ENCODE results near the gene SEC24B.

Gene SEC24B

GRCh38 chr4:109562457-109563239 is 129.0 kb downstream of the SEC24B start:
- DNase-seq (ENCODE audit: low read depth) = no peak
- TF ChIP-seq CTCF (IDR thresholded peaks at IDR 0.05; ENCODE audit: control insufficient read depth, insufficient read depth, low read depth, low read length, missing control alignments) = no peak
- H3K4me3 ChIP-seq (ENCODE audit: control insufficient read depth, low read depth, low read length) = no peak overlapping the region

GRCh38 chr4:109571494-109571893 is 137.9 kb downstream of the SEC24B start:
- no peak for TF ChIP-seq CTCF (IDR thresholded peaks at IDR 0.05; ENCODE audit: control insufficient read depth, insufficient read depth, low read depth, low read length, missing control alignments)
- no peak overlapping the region for H3K4me3 ChIP-seq (ENCODE audit: control insufficient read depth, low read depth, low read length)
- no peak for DNase-seq (ENCODE audit: low read depth)

GRCh38 chr4:109572154-109572553 is 138.5 kb downstream of the SEC24B start:
- no peak for TF ChIP-seq CTCF (IDR thresholded peaks at IDR 0.05; ENCODE audit: control insufficient read depth, insufficient read depth, low read depth, low read length, missing control alignments)
- no peak for DNase-seq (ENCODE audit: low read depth)
- H3K4me3 ChIP-seq (ENCODE audit: control insufficient read depth, low read depth, low read length) = no peak overlapping the region

GRCh38 chr4:109574443-109574850 is 140.8 kb downstream of the SEC24B start:
- DNase-seq (ENCODE audit: low read depth) = no peak
- no peak for TF ChIP-seq CTCF (IDR thresholded peaks at IDR 0.05; ENCODE audit: control insufficient read depth, insufficient read depth, low read depth, low read length, missing control alignments)
- no peak overlapping the region for H3K4me3 ChIP-seq (ENCODE audit: control insufficient read depth, low read depth, low read length)

GRCh38 chr4:109574931-109575804 is 141.6 kb downstream of the SEC24B start:
- no peak for DNase-seq (ENCODE audit: low read depth)
- TF ChIP-seq CTCF (IDR thresholded peaks at IDR 0.05; ENCODE audit: control insufficient read depth, insufficient read depth, low read depth, low read length, missing control alignments) = no peak
- no peak overlapping the region for H3K4me3 ChIP-seq (ENCODE audit: control insufficient read depth, low read depth, low read length)

- no peak for DNase-seq (ENCODE audit: low read depth)
- no peak overlapping the region for H3K4me3 ChIP-seq (ENCODE audit: control insufficient read depth, low read depth, low read length)
- no peak for TF ChIP-seq CTCF (IDR thresholded peaks at IDR 0.05; ENCODE audit: control insufficient read depth, insufficient read depth, low read depth, low read length, missing control alignments)
These were observed 142.8 kb downstream of the SEC24B start for GRCh38 chr4:109576462-109576861.

Data from AG09309 (cell line).